OCI-LY7 (cell line): ENCODE measurements around the gene PRPSAP2. TPM values are rescaled to one million over a fixed set of nuclear protein-coding genes. Genes with fewer than 3 reads are reported as not detected.

Source experiments
- BruUV-seq: library from RNA; stranded (reverse); fragments of 400-500 nt; replicated peaks from 2 replicates; lab custom pipeline; 2021; lab: Mats Ljungman, UMichigan
- CTCF ChIA-PET: fragments of 300-600 bp; sonication (Branson Sonifier 250); formaldehyde crosslinking; loops from one replicate; lab custom pipeline; 2022; ENCODE audit warnings: antibody characterized with exemption; ENCODE audit not compliant: unreplicated experiment; lab: Charles Lee
- POLR2A ChIA-PET: fragments of 300-600 bp; sonication (Branson Sonifier 250); formaldehyde crosslinking; loops from one replicate; lab custom pipeline; 2022; ENCODE audit warnings: antibody characterized with exemption; lab: Charles Lee
- DNase-seq: peaks from one replicate; pipeline ENCODE4 v3.0.0-alpha.2; 2015; ENCODE audit warnings: low spot score
- H2AFZ ChIP-seq: fragments of 200-600 bp; sonication (generic), shearing (Covaris generic); 2 replicates; pipeline ENCODE4 v1.6.1; 2014; ENCODE audit warnings: mild to moderate bottlenecking, antibody characterized with exemption, low read length, moderate library complexity
- H3K27ac ChIP-seq: fragments of 200-600 bp; sonication (generic); 2 replicates; pipeline ENCODE4 v1.5.1; 2014; ENCODE audit warnings: mixed run types, low read depth, mild to moderate bottlenecking, moderate library complexity, low read length, inconsistent platforms; ENCODE audit not compliant: poor library complexity, severe bottlenecking
- H3K36me3 ChIP-seq: fragments of 200-600 bp; sonication (generic); 2 replicates; pipeline ENCODE4 v1.6.1; 2014; ENCODE audit warnings: mild to moderate bottlenecking, antibody characterized with exemption, low read length, moderate library complexity, mixed read lengths; ENCODE audit not compliant: insufficient read depth
- H3K4me1 ChIP-seq: fragments of 200-600 bp; sonication (generic); 2 replicates; pipeline ENCODE4 v1.5.1; 2014; ENCODE audit warnings: mild to moderate bottlenecking, low read length; ENCODE audit not compliant: insufficient read depth, poor library complexity, severe bottlenecking
- H3K4me2 ChIP-seq: fragments of 200-600 bp; sonication (generic); 2 replicates; pipeline ENCODE4 v1.6.1; 2014; ENCODE audit warnings: mild to moderate bottlenecking, low read length
- H3K4me3 ChIP-seq: fragments of 200-600 bp; sonication (generic); 2 replicates; pipeline ENCODE4 v1.5.1; 2014; ENCODE audit warnings: mild to moderate bottlenecking, low read depth, low read length; ENCODE audit not compliant: poor library complexity, severe bottlenecking
- H3K79me2 ChIP-seq: fragments of 200-600 bp; sonication (generic); 2 replicates; pipeline ENCODE4 v1.6.1; 2016; ENCODE audit warnings: low read depth, mild to moderate bottlenecking, low read length, moderate library complexity, mixed read lengths; ENCODE audit not compliant: insufficient read depth
- H3K9me2 ChIP-seq: fragments of 200-600 bp; sonication (generic); 2 replicates; pipeline ENCODE4 v1.6.1; 2016; ENCODE audit warnings: mild to moderate bottlenecking, low read length, mixed read lengths; ENCODE audit not compliant: insufficient read depth
- H3K9me3 ChIP-seq: fragments of 200-600 bp; sonication (generic); 2 replicates; pipeline ENCODE4 v1.6.1; 2014; ENCODE audit warnings: mild to moderate bottlenecking, mixed run types, low read length, mixed read lengths
- H4K20me1 ChIP-seq: fragments of 200-600 bp; sonication (generic); 2 replicates; pipeline ENCODE4 v1.6.1; 2014; ENCODE audit warnings: mild to moderate bottlenecking, antibody characterized with exemption, low read length, moderate library complexity, mixed read lengths; ENCODE audit not compliant: insufficient read depth
- EZH2phosphoT487 ChIP-seq: fragments of 200-600 bp; sonication (generic); IDR thresholded peaks from 2 replicates; pipeline ENCODE4 v1.6.1; 2018; ENCODE audit warnings: low read depth, borderline replicate concordance, mild to moderate bottlenecking, mixed run types, antibody characterized with exemption, low read length, moderate library complexity, mixed read lengths
- intact Hi-C: fragments of 100-400 bp; cut with micrococcal nuclease; formaldehyde crosslinking; loops from one replicate; pipeline ENCODE4 v1.10.0; 2022; ENCODE audit not compliant: unreplicated experiment
- total RNA-seq, 2 experiments: library from RNA; depleted of rRNA in 1 of 2; stranded (reverse); fragments of >200 nt in 1 of 2; shearing (Covaris generic) in 1 of 2; gene quantifications; 2 replicates each; pipeline ENCODE4 v1.2.3, GENCODE V29; 2014 to 2022
- TF ChIP-seq, protein P1 (sequence below): fragments of 200-600 bp; sonication (generic); conservative IDR thresholded peaks from 2 replicates; pipeline ENCODE4 v1.5.1; 2014; ENCODE audit warnings: mild to moderate bottlenecking, antibody characterized with exemption, low read length, moderate library complexity, mixed read lengths

The PRPSAP2 gene
- total RNA-seq, 2 experiments from 2014 or later = 59.3 to 90.2 TPM

DNA sequence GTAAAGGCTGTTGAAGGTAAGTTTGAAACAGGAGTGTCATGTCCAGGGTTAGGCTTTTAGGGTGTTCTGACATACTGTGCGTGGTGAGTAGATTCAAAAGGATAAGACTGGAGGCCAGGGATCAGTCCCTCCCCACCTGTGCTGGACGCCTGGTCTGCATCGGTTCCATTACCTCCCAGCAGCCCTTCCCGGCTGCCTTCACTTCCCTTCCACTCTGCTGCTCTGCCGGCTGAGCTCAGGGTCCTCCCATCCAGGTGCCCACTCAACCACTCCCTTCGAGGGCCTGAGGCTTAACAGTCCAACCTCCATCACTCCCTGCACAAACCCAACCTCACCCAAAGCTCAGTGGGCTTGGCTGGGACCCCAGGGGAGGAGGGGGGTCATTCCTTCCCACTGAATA lies 89.9 kb downstream of the PRPSAP2 start:
- no peak overlapping the region for H3K4me2 ChIP-seq
- H4K20me1 ChIP-seq = no peaks in the 10 kb centered on the region
- H3K4me1 ChIP-seq = peaks cover 12% of the 10 kb centered on the region
- BruUV-seq = no TSS peak
- H3K9me2 ChIP-seq = no peaks in the 10 kb centered on the region
- TF ChIP-seq, protein P1, sequence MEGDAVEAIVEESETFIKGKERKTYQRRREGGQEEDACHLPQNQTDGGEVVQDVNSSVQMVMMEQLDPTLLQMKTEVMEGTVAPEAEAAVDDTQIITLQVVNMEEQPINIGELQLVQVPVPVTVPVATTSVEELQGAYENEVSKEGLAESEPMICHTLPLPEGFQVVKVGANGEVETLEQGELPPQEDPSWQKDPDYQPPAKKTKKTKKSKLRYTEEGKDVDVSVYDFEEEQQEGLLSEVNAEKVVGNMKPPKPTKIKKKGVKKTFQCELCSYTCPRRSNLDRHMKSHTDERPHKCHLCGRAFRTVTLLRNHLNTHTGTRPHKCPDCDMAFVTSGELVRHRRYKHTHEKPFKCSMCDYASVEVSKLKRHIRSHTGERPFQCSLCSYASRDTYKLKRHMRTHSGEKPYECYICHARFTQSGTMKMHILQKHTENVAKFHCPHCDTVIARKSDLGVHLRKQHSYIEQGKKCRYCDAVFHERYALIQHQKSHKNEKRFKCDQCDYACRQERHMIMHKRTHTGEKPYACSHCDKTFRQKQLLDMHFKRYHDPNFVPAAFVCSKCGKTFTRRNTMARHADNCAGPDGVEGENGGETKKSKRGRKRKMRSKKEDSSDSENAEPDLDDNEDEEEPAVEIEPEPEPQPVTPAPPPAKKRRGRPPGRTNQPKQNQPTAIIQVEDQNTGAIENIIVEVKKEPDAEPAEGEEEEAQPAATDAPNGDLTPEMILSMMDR = no peak
- TF ChIP-seq EZH2phosphoT487 = no peak
- H3K4me3 ChIP-seq = no peak overlapping the region
- no peaks in the 10 kb centered on the region for H3K9me3 ChIP-seq
- H3K79me2 ChIP-seq = no peaks in the 10 kb centered on the region
- DNase-seq = no peak
- H2AFZ ChIP-seq = no peak overlapping the region
- no peak overlapping the region for H3K27ac ChIP-seq
- H3K36me3 ChIP-seq = no peaks in the 10 kb centered on the region
- ChIA-PET CTCF (interaction anchor here (0.6 kb wide), 1 partner anchor 90 kb away, joined by 9 read pairs; the partner anchor contains the start of gene PRPSAP2), POLR2A (no interaction called here)
- intact Hi-C loops = no loop called here

DNA sequence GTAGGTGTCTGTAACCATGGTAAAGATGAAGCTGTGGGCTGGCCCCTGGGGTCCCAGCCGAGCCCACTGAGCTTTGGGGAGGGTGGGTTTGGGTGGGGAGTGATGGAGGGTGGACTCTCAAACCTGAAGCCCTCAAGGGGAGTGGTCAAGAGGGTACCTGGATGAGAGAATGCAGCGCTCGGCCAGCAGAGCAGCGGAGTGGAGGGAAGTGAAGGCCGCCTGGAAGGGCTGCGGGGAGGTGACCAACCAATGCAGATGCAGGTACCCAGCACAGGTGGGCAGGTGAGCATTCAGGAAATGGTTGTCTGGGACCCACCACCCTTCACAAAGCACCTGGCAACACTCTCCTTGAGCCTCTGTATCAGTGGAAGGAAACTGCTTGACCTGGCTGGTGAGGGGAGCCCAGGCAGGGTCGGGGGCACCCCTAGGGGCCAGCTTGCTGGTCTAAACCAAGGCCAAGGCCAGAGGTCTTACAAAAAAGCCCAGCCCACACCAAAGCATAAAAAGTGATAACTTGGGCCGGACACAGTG lies 90.6 kb downstream of the PRPSAP2 start:
- Histone ChIP-seq H3K27ac (no peak overlapping the region), H2AFZ (no peak overlapping the region), H4K20me1 (no peaks in the 10 kb centered on the region), H3K4me1 (peaks cover 12% of the 10 kb centered on the region), H3K4me2 (no peak overlapping the region), H3K79me2 (no peaks in the 10 kb centered on the region), H3K9me2 (no peaks in the 10 kb centered on the region), H3K36me3 (no peaks in the 10 kb centered on the region), H3K4me3 (no peak overlapping the region), H3K9me3 (no peaks in the 10 kb centered on the region)
- CTCF ChIA-PET = interaction anchor here (0.6 kb wide), 1 partner anchor 91 kb away, joined by 9 read pairs; the partner anchor contains the start of gene PRPSAP2
- POLR2A ChIA-PET = no interaction called here
- TF ChIP-seq, protein P1 = no peak
- no peak for TF ChIP-seq EZH2phosphoT487
- DNase-seq = no peak
- intact Hi-C loops = no loop called here
- no TSS peak for BruUV-seq

DNA sequence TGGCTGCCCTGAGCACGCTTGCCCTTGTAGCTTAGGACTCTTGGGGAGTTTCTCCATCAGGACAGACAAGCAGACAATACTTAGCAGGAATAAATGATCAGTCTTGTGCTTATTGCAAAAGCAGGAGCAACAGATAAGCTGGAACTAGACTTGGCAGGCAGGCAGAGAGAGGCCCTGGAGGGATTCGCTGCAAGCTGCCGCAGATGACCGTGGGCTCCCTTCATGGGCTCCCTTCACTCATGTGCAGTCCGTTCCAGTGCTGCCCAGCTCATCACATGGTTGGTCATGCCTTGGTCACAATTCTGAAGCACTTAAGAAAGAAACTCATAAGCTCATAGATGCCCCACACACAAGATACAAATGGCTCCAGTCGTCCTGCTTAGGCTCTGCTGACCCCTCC lies 91.6 kb downstream of the PRPSAP2 start:
- H3K36me3 ChIP-seq = no peaks in the 10 kb centered on the region
- no peak for TF ChIP-seq EZH2phosphoT487
- TF ChIP-seq, protein P1 = no peak
- no peaks in the 10 kb centered on the region for H3K9me2 ChIP-seq
- BruUV-seq = no TSS peak
- no peaks in the 10 kb centered on the region for H3K79me2 ChIP-seq
- DNase-seq = no peak
- POLR2A ChIA-PET = interaction anchor here (1.2 kb wide), 1 partner anchor 11 kb away, joined by 3 read pairs; no protein-coding TSS in a partner anchor
- no peaks in the 10 kb centered on the region for H3K9me3 ChIP-seq
- no peak overlapping the region for H3K4me2 ChIP-seq
- H3K4me3 ChIP-seq = no peak overlapping the region
- CTCF ChIA-PET = interaction anchor here (0.7 kb wide), 1 partner anchor 9 kb away, joined by 3 read pairs; no protein-coding TSS in a partner anchor
- no peak overlapping the region for H2AFZ ChIP-seq
- H4K20me1 ChIP-seq = no peaks in the 10 kb centered on the region
- intact Hi-C loops = no loop called here
- peaks cover 8% of the 10 kb centered on the region for H3K4me1 ChIP-seq
- no peak overlapping the region for H3K27ac ChIP-seq
